OCI-LY7 (cell line): Measurements from ENCODE around the gene MVK. TPM values are rescaled to one million over a fixed set of nuclear protein-coding genes. Genes with fewer than 3 reads are reported as not detected.

Experiments
- BruUV-seq: library from RNA; stranded (reverse); fragments of 400-500 nt; replicated peaks from 2 replicates; lab custom pipeline; 2021; lab: Mats Ljungman, UMichigan
- CTCF ChIA-PET: fragments of 300-600 bp; sonication (Branson Sonifier 250); formaldehyde crosslinking; loops from one replicate; lab custom pipeline; 2022; ENCODE audit warnings: antibody characterized with exemption; ENCODE audit not compliant: unreplicated experiment; lab: Charles Lee
- POLR2A ChIA-PET: fragments of 300-600 bp; sonication (Branson Sonifier 250); formaldehyde crosslinking; loops from one replicate; lab custom pipeline; 2022; ENCODE audit warnings: antibody characterized with exemption; lab: Charles Lee
- DNase-seq: peaks from one replicate; pipeline ENCODE4 v3.0.0-alpha.2; 2015; ENCODE audit warnings: low spot score
- H2AFZ ChIP-seq: fragments of 200-600 bp; sonication (generic), shearing (Covaris generic); 2 replicates; pipeline ENCODE4 v1.6.1; 2014; ENCODE audit warnings: mild to moderate bottlenecking, antibody characterized with exemption, low read length, moderate library complexity
- H3K27ac ChIP-seq: fragments of 200-600 bp; sonication (generic); 2 replicates; pipeline ENCODE4 v1.5.1; 2014; ENCODE audit warnings: mixed run types, low read depth, mild to moderate bottlenecking, moderate library complexity, low read length, inconsistent platforms; ENCODE audit not compliant: poor library complexity, severe bottlenecking
- H3K36me3 ChIP-seq: fragments of 200-600 bp; sonication (generic); 2 replicates; pipeline ENCODE4 v1.6.1; 2014; ENCODE audit warnings: mild to moderate bottlenecking, antibody characterized with exemption, low read length, moderate library complexity, mixed read lengths; ENCODE audit not compliant: insufficient read depth
- H3K4me1 ChIP-seq: fragments of 200-600 bp; sonication (generic); 2 replicates; pipeline ENCODE4 v1.5.1; 2014; ENCODE audit warnings: mild to moderate bottlenecking, low read length; ENCODE audit not compliant: insufficient read depth, poor library complexity, severe bottlenecking
- H3K4me2 ChIP-seq: fragments of 200-600 bp; sonication (generic); 2 replicates; pipeline ENCODE4 v1.6.1; 2014; ENCODE audit warnings: mild to moderate bottlenecking, low read length
- H3K4me3 ChIP-seq: fragments of 200-600 bp; sonication (generic); 2 replicates; pipeline ENCODE4 v1.5.1; 2014; ENCODE audit warnings: mild to moderate bottlenecking, low read depth, low read length; ENCODE audit not compliant: poor library complexity, severe bottlenecking
- H3K79me2 ChIP-seq: fragments of 200-600 bp; sonication (generic); 2 replicates; pipeline ENCODE4 v1.6.1; 2016; ENCODE audit warnings: low read depth, mild to moderate bottlenecking, low read length, moderate library complexity, mixed read lengths; ENCODE audit not compliant: insufficient read depth
- H3K9me2 ChIP-seq: fragments of 200-600 bp; sonication (generic); 2 replicates; pipeline ENCODE4 v1.6.1; 2016; ENCODE audit warnings: mild to moderate bottlenecking, low read length, mixed read lengths; ENCODE audit not compliant: insufficient read depth
- H3K9me3 ChIP-seq: fragments of 200-600 bp; sonication (generic); 2 replicates; pipeline ENCODE4 v1.6.1; 2014; ENCODE audit warnings: mild to moderate bottlenecking, mixed run types, low read length, mixed read lengths
- H4K20me1 ChIP-seq: fragments of 200-600 bp; sonication (generic); 2 replicates; pipeline ENCODE4 v1.6.1; 2014; ENCODE audit warnings: mild to moderate bottlenecking, antibody characterized with exemption, low read length, moderate library complexity, mixed read lengths; ENCODE audit not compliant: insufficient read depth
- CTCF ChIP-seq: fragments of 200-600 bp; sonication (generic); conservative IDR thresholded peaks from 2 replicates; pipeline ENCODE4 v1.5.1; 2014; ENCODE audit warnings: mild to moderate bottlenecking, antibody characterized with exemption, low read length, moderate library complexity, mixed read lengths
- EZH2phosphoT487 ChIP-seq: fragments of 200-600 bp; sonication (generic); IDR thresholded peaks from 2 replicates; pipeline ENCODE4 v1.6.1; 2018; ENCODE audit warnings: low read depth, borderline replicate concordance, mild to moderate bottlenecking, mixed run types, antibody characterized with exemption, low read length, moderate library complexity, mixed read lengths
- intact Hi-C: fragments of 100-400 bp; cut with micrococcal nuclease; formaldehyde crosslinking; loops from one replicate; pipeline ENCODE4 v1.10.0; 2022; ENCODE audit not compliant: unreplicated experiment
- total RNA-seq, 2 experiments: library from RNA; depleted of rRNA in 1 of 2; stranded (reverse); fragments of >200 nt in 1 of 2; shearing (Covaris generic) in 1 of 2; gene quantifications; 2 replicates each; pipeline ENCODE4 v1.2.3, GENCODE V29; 2014 to 2022

MVK gene
- total RNA-seq, 2 experiments from 2014 or later = 27.0 to 47.4 TPM

DNA sequence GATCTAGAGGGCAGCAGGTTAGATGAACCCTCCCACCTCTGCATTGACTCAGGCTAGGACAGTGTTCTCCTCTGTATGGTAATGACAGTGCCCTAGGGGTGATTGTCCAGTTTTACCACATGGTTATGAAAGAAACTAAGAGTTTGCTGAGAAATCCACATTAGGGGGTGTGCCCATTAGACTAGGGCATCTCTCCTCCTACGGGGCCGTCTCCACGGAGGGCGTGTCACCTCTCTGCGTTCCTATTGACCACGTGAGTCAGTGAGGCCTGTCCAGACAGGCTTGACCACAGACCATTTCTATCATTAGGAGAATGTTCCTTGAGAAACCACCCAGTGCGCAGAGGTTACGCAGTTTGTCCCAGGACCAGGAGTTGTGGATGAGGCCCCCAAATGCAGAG lies 8.3 kb downstream of the MVK start:
- intact Hi-C loops = no loop called here
- Histone ChIP-seq H3K27ac (no peak overlapping the region), H3K36me3 (peaks cover 52% of the 10 kb centered on the region), H4K20me1 (no peaks in the 10 kb centered on the region), H3K9me3 (no peaks in the 10 kb centered on the region), H3K79me2 (no peaks in the 10 kb centered on the region), H3K9me2 (no peaks in the 10 kb centered on the region), H3K4me1 (no peaks in the 10 kb centered on the region), H3K4me3 (no peak overlapping the region), H2AFZ (no peak overlapping the region), H3K4me2 (no peak overlapping the region)
- TF ChIP-seq CTCF = no peak
- no peak for TF ChIP-seq EZH2phosphoT487
- ChIA-PET POLR2A (interaction anchor here (3.2 kb wide), 1 partner anchor 9 kb away, joined by 14 read pairs; the partner anchor contains the start of genes MMAB and MVK), CTCF (no interaction called here)
- DNase-seq = no peak
- BruUV-seq = no TSS peak

GRCh38 chr12:109582636-109583035 lies 9.0 kb downstream of the MVK start:
- no peaks in the 10 kb centered on the region for H3K4me1 ChIP-seq
- no TSS peak for BruUV-seq
- peaks cover 45% of the 10 kb centered on the region for H3K36me3 ChIP-seq
- DNase-seq = no peak
- no peak overlapping the region for H3K4me2 ChIP-seq
- H3K9me3 ChIP-seq = no peaks in the 10 kb centered on the region
- H2AFZ ChIP-seq = no peak overlapping the region
- no peak overlapping the region for H3K4me3 ChIP-seq
- no peaks in the 10 kb centered on the region for H3K9me2 ChIP-seq
- TF ChIP-seq EZH2phosphoT487 (no peak), CTCF (no peak)
- intact Hi-C loops = no loop called here
- ChIA-PET POLR2A (interaction anchor here (3.2 kb wide), 1 partner anchor 10 kb away, joined by 14 read pairs; the partner anchor contains the start of genes MMAB and MVK), CTCF (no interaction called here)
- no peak overlapping the region for H3K27ac ChIP-seq
- no peaks in the 10 kb centered on the region for H4K20me1 ChIP-seq
- H3K79me2 ChIP-seq = no peaks in the 10 kb centered on the region

GRCh38 chr12:109583733-109584132 lies 10.1 kb downstream of the MVK start:
- CTCF ChIA-PET = no interaction called here
- no peaks in the 10 kb centered on the region for H3K4me1 ChIP-seq
- H3K4me3 ChIP-seq = no peak overlapping the region
- H3K4me2 ChIP-seq = no peak overlapping the region
- TSS peak; percentile 32 for BruUV-seq
- POLR2A ChIA-PET = interaction anchor here (0.6 to 3.2 kb wide), 2 partner anchors 11 to 27 kb away, joined by 4 to 14 read pairs; partner anchors contain the start of genes MMAB and MVK
- no peak for DNase-seq
- H3K27ac ChIP-seq = no peak overlapping the region
- H2AFZ ChIP-seq = no peak overlapping the region
- H3K9me2 ChIP-seq = no peaks in the 10 kb centered on the region
- H3K79me2 ChIP-seq = no peaks in the 10 kb centered on the region
- peaks cover 34% of the 10 kb centered on the region; the same call in 1 of the 2 replicates for H3K36me3 ChIP-seq
- TF ChIP-seq EZH2phosphoT487 (no peak), CTCF (no peak)
- no peaks in the 10 kb centered on the region for H4K20me1 ChIP-seq
- no peaks in the 10 kb centered on the region for H3K9me3 ChIP-seq
- intact Hi-C loops = no loop called here
